ENCODE measurements around the gene CREB3L2. TPM values are rescaled to one million over a fixed set of nuclear protein-coding genes. Genes with fewer than 3 reads are reported as not detected.

The CREB3L2 gene
- total and polyA plus RNA-seq, 9 donors: 21.2 to 110 (median 80.8) TPM

- Histone ChIP-seq H3K9me3 (no peaks in the 10 kb centered on the region), H3K4me1 (ENCODE audit: insufficient read depth) (no peaks in the 10 kb centered on the region), H3K4me3 (no peak overlapping the region), H3K27me3 (no peaks in the 10 kb centered on the region), H3K27ac (no peak overlapping the region), H3K36me3 (no peaks in the 10 kb centered on the region)
- DNase-seq: no peak
- 88 to 97% (median 88%) methylated on average over 1 of the region's 1 CpG for WGBS, 3 donors
- TF ChIP-seq EP300 (IDR thresholded peaks at IDR 0.05) (no peak), POLR2A (IDR thresholded peaks at IDR 0.05) (no peak)
- TF ChIP-seq, protein P1, sequence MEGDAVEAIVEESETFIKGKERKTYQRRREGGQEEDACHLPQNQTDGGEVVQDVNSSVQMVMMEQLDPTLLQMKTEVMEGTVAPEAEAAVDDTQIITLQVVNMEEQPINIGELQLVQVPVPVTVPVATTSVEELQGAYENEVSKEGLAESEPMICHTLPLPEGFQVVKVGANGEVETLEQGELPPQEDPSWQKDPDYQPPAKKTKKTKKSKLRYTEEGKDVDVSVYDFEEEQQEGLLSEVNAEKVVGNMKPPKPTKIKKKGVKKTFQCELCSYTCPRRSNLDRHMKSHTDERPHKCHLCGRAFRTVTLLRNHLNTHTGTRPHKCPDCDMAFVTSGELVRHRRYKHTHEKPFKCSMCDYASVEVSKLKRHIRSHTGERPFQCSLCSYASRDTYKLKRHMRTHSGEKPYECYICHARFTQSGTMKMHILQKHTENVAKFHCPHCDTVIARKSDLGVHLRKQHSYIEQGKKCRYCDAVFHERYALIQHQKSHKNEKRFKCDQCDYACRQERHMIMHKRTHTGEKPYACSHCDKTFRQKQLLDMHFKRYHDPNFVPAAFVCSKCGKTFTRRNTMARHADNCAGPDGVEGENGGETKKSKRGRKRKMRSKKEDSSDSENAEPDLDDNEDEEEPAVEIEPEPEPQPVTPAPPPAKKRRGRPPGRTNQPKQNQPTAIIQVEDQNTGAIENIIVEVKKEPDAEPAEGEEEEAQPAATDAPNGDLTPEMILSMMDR (IDR thresholded peaks at IDR 0.05): no peak
- intact Hi-C loops (cut with DNase I): loop anchor here in 3 of 4 donors (2.0 to 10.0 kb wide), 4 partner anchors 65 to 725 kb away; no protein-coding TSS in a partner anchor
Measured at GRCh38 chr7:138009350-138009653, 7.4 kb upstream of the CREB3L2 start.

- no peaks in the 10 kb centered on the region for H3K27me3 ChIP-seq
- H3K4me1 ChIP-seq (ENCODE audit: insufficient read depth): no peaks in the 10 kb centered on the region
- intact Hi-C loops (cut with DNase I): loop anchor here in 3 of 4 donors (2.0 to 10.0 kb wide), 4 partner anchors 64 to 726 kb away; no protein-coding TSS in a partner anchor
- TF ChIP-seq POLR2A (IDR thresholded peaks at IDR 0.05) (no peak), EP300 (IDR thresholded peaks at IDR 0.05) (no peak)
- TF ChIP-seq, protein P1 (IDR thresholded peaks at IDR 0.05): peak; percentile 68 to 87 (median 85)
- H3K9me3 ChIP-seq: no peaks in the 10 kb centered on the region
- DNase-seq: peak in 1 of 5 donors; percentile 56
- H3K27ac ChIP-seq: no peak overlapping the region
- no peaks in the 10 kb centered on the region for H3K36me3 ChIP-seq
- WGBS, 3 donors: 44 to 48% (median 45%) methylated on average over 17 of the region's 17 CpGs
- no peak overlapping the region for H3K4me3 ChIP-seq
Measured at GRCh38 chr7:138008588-138009349, 6.9 kb upstream of the CREB3L2 start.

GRCh38 chr7:138008019-138008587 is 6.2 kb upstream of the CREB3L2 start:
- H3K4me3 ChIP-seq: no peak overlapping the region
- TF ChIP-seq, protein P1 (IDR thresholded peaks at IDR 0.05): no peak
- TF ChIP-seq EP300 (IDR thresholded peaks at IDR 0.05) (no peak), POLR2A (IDR thresholded peaks at IDR 0.05) (no peak)
- H3K4me1 ChIP-seq (ENCODE audit: insufficient read depth): no peaks in the 10 kb centered on the region
- no peaks in the 10 kb centered on the region for H3K9me3 ChIP-seq
- intact Hi-C loops (cut with DNase I): loop anchor here in 3 of 4 donors (2.0 to 10.0 kb wide), 4 partner anchors 63 to 727 kb away; no protein-coding TSS in a partner anchor
- H3K27me3 ChIP-seq: no peaks in the 10 kb centered on the region
- no peak for DNase-seq
- WGBS, 3 donors: 90 to 94% (median 92%) methylated on average over 7 of the region's 7 CpGs
- no peak overlapping the region for H3K27ac ChIP-seq
- H3K36me3 ChIP-seq: no peaks in the 10 kb centered on the region

GRCh38 chr7:138006106-138006505 is 4.2 kb upstream of the CREB3L2 start:
- no peak overlapping the region for H3K4me3 ChIP-seq
- TF ChIP-seq, protein P1 (IDR thresholded peaks at IDR 0.05): no peak
- TF ChIP-seq POLR2A (IDR thresholded peaks at IDR 0.05) (no peak), EP300 (IDR thresholded peaks at IDR 0.05) (no peak)
- 55 to 71% (median 57%) methylated on average over 2 of the region's 2 CpGs for WGBS, 3 donors

More at GRCh38 chr7:138006106-138006505, 4.2 kb upstream of the CREB3L2 start:
- H3K27me3 ChIP-seq: no peaks in the 10 kb centered on the region
- H3K4me1 ChIP-seq (ENCODE audit: insufficient read depth): no peaks in the 10 kb centered on the region
- no peak for DNase-seq
- no peak overlapping the region for H3K27ac ChIP-seq
- no peaks in the 10 kb centered on the region for H3K9me3 ChIP-seq
- no peaks in the 10 kb centered on the region for H3K36me3 ChIP-seq
- intact Hi-C loops (cut with DNase I): loop anchor here (2.0 to 10.0 kb wide), 4 partner anchors 61 to 729 kb away; no protein-coding TSS in a partner anchor

Measured in ovary (tissue), 9 donors.